WTC11 (cell line): Measurements from ENCODE around the gene KCNIP4. TPM values are rescaled to one million over a fixed set of nuclear protein-coding genes. Genes with fewer than 3 reads are reported as not detected.

ENCODE experiments used
- ATAC-seq: fragments of 200-7000 bp; cut with Tn5 transposase; 2 replicates; pipeline ENCODE4 v1.10.0; 2021; ENCODE audit warnings: mild to moderate bottlenecking, moderate library complexity
- CTCF ChIA-PET: fragments of 300-600 bp; sonication (Branson Sonifier 250); formaldehyde crosslinking; loops from one replicate; lab custom pipeline; 2021; ENCODE audit warnings: antibody characterized with exemption; lab: Charles Lee
- POLR2A ChIA-PET: fragments of 350-600 bp; sonication (Branson Sonifier 250); formaldehyde crosslinking; loops from one replicate; lab custom pipeline; 2021; ENCODE audit warnings: antibody characterized with exemption; lab: Charles Lee
- DNase-seq: peaks from one replicate; pipeline ENCODE4 v3.0.0; 2021; ENCODE audit warnings: low spot score
- H3K27ac Mint-ChIP-seq: 2 replicates; pipeline ENCODE4 v1.8.0; 2021; ENCODE audit warnings: mixed read lengths
- H3K27me3 Mint-ChIP-seq: 2 replicates; pipeline ENCODE4 v1.8.0; 2021; ENCODE audit warnings: low read depth, mild to moderate bottlenecking, moderate library complexity, mixed read lengths
- H3K36me3 Mint-ChIP-seq: 2 replicates; pipeline ENCODE4 v1.8.0; 2021; ENCODE audit warnings: mixed read lengths
- H3K4me1 Mint-ChIP-seq: 2 replicates; pipeline ENCODE4 v1.8.0; 2022; ENCODE audit warnings: mixed read lengths
- H3K4me3 Mint-ChIP-seq: 2 replicates; pipeline ENCODE4 v1.8.0; 2021; ENCODE audit warnings: mild to moderate bottlenecking, moderate library complexity, mixed read lengths
- H3K9me3 Mint-ChIP-seq: 2 replicates; pipeline ENCODE4 v1.8.0; 2021; ENCODE audit warnings: mixed read lengths
- ATF1 ChIP-seq: sonication (generic); formaldehyde crosslinking; IDR thresholded peaks from 2 replicates; pipeline ENCODE4 v1.8.1; 2023; ENCODE audit warnings: mild to moderate bottlenecking, moderate library complexity, missing genetic modification reagents
- CDX4 ChIP-seq: fragments of 250-450 bp; sonication (Bioruptor Pico); IDR thresholded peaks from 2 replicates; pipeline ENCODE4 v1.9.0; 2021; ENCODE audit warnings: moderate library complexity, mild to moderate bottlenecking, inconsistent platforms, borderline replicate concordance
- CREM ChIP-seq: sonication (generic); formaldehyde crosslinking; IDR thresholded peaks from 2 replicates; pipeline ENCODE4 v1.8.1; 2022; ENCODE audit warnings: mild to moderate bottlenecking, missing genetic modification reagents, moderate library complexity
- E2F1 ChIP-seq: sonication (generic); formaldehyde crosslinking; IDR thresholded peaks from 2 replicates; pipeline ENCODE4 v1.8.0; 2022; ENCODE audit warnings: mild to moderate bottlenecking, missing genetic modification reagents
- ESRRA ChIP-seq: sonication (generic); formaldehyde crosslinking; IDR thresholded peaks from 2 replicates; pipeline ENCODE4 v1.8.1; 2022; ENCODE audit warnings: mild to moderate bottlenecking, missing genetic modification reagents, borderline replicate concordance
- FOXJ3 ChIP-seq: sonication (generic); formaldehyde crosslinking; IDR thresholded peaks from 2 replicates; pipeline ENCODE4 v1.9.0; 2021; ENCODE audit warnings: missing genetic modification reagents, mild to moderate bottlenecking, borderline replicate concordance
- MLX ChIP-seq: sonication (generic); formaldehyde crosslinking; IDR thresholded peaks from 2 replicates; pipeline ENCODE4 v1.8.1; 2023; ENCODE audit warnings: mild to moderate bottlenecking, missing genetic modification reagents, moderate library complexity
- NFYB ChIP-seq: sonication (generic); formaldehyde crosslinking; conservative IDR thresholded peaks from 2 replicates; pipeline ENCODE4 v1.8.0; 2022; ENCODE audit warnings: low read depth, missing genetic modification reagents
- NR2C2 ChIP-seq: sonication (generic); formaldehyde crosslinking; IDR thresholded peaks from 2 replicates; pipeline ENCODE4 v1.8.0; 2022; ENCODE audit warnings: mild to moderate bottlenecking, missing genetic modification reagents
- PRDM15 ChIP-seq: sonication (generic); formaldehyde crosslinking; IDR thresholded peaks from 2 replicates; pipeline ENCODE4 v1.8.0; 2022; ENCODE audit warnings: missing genetic modification reagents
- PREB ChIP-seq: sonication (generic); formaldehyde crosslinking; IDR thresholded peaks from 2 replicates; pipeline ENCODE4 v1.8.1; 2022; ENCODE audit warnings: mild to moderate bottlenecking, missing genetic modification reagents, moderate library complexity, borderline replicate concordance
- SMAD3 ChIP-seq: sonication (generic); formaldehyde crosslinking; IDR thresholded peaks from 2 replicates; pipeline ENCODE4 v1.8.0; 2022; ENCODE audit warnings: missing genetic modification reagents, mild to moderate bottlenecking, borderline replicate concordance
- TEAD4 ChIP-seq: sonication (generic); formaldehyde crosslinking; IDR thresholded peaks from 2 replicates; pipeline ENCODE4 v1.8.0; 2022; ENCODE audit warnings: mild to moderate bottlenecking, missing genetic modification reagents
- ZBTB43 ChIP-seq: sonication (generic); formaldehyde crosslinking; IDR thresholded peaks from 2 replicates; pipeline ENCODE4 v1.8.1; 2023; ENCODE audit warnings: mild to moderate bottlenecking, missing genetic modification reagents
- ZNF138 ChIP-seq: sonication (generic); formaldehyde crosslinking; conservative IDR thresholded peaks from 2 replicates; pipeline ENCODE4 v1.8.1; 2022; ENCODE audit warnings: mild to moderate bottlenecking, moderate library complexity, missing genetic modification reagents
- ZNF232 ChIP-seq: sonication (generic); formaldehyde crosslinking; IDR thresholded peaks from 2 replicates; pipeline ENCODE4 v1.8.0; 2022; ENCODE audit warnings: mild to moderate bottlenecking, missing genetic modification reagents
- ZNF281 ChIP-seq: sonication (generic); formaldehyde crosslinking; IDR thresholded peaks from 2 replicates; pipeline ENCODE4 v1.8.0; 2023; ENCODE audit warnings: mild to moderate bottlenecking, missing genetic modification reagents
- ZNF416 ChIP-seq: fragments of 250-450 bp; sonication (Bioruptor Pico); IDR thresholded peaks from 2 replicates; pipeline ENCODE4 v1.9.0; 2021; ENCODE audit warnings: mild to moderate bottlenecking, inconsistent platforms
- total RNA-seq: library from RNA; stranded (reverse); gene quantifications from 3 replicates; pipeline ENCODE4 v1.2.3, GENCODE V29; 2021
- TF ChIP-seq, protein P1 (sequence below): sonication (generic); formaldehyde crosslinking; IDR thresholded peaks from 2 replicates; pipeline ENCODE4 v1.8.1; 2023; ENCODE audit warnings: mild to moderate bottlenecking, missing genetic modification reagents, moderate library complexity
- TF ChIP-seq, protein P2 (sequence below): sonication (generic); formaldehyde crosslinking; IDR thresholded peaks from 2 replicates; pipeline ENCODE4 v1.8.0; 2022; ENCODE audit warnings: mild to moderate bottlenecking, missing genetic modification reagents

Gene KCNIP4
- total RNA-seq, 1 experiment from 2014 or later = not detected

- Mint-ChIP-seq H3K27me3 (no peaks in the 10 kb centered on the region; the same call in 1 of the 2 replicates), H3K36me3 (no peaks in the 10 kb centered on the region), H3K4me3 (no peak overlapping the region), H3K4me1 (0 out of 2 replicates have a peak, but pooled peaks cover under 1% of the 10 kb centered on the region), H3K9me3 (no peaks in the 10 kb centered on the region), H3K27ac (no peak overlapping the region)
- no peak for ATAC-seq
- POLR2A ChIA-PET = no interaction called here
- no peak for DNase-seq
- TF ChIP-seq NFYB (no peak), MLX (no peak), ZBTB43 (CRISPR knock-in tag) (no peak), TEAD4 (CRISPR knock-in tag) (no peak), CDX4 (no peak), E2F1 (CRISPR knock-in tag) (no peak), ZNF416 (no peak), CREM (no peak), PREB (CRISPR knock-in tag) (no peak), FOXJ3 (CRISPR knock-in tag) (no peak), ZNF281 (no peak), NR2C2 (CRISPR knock-in tag) (no peak), ZNF138 (CRISPR knock-in tag) (no peak), ESRRA (no peak)
- TF ChIP-seq, protein P1, sequence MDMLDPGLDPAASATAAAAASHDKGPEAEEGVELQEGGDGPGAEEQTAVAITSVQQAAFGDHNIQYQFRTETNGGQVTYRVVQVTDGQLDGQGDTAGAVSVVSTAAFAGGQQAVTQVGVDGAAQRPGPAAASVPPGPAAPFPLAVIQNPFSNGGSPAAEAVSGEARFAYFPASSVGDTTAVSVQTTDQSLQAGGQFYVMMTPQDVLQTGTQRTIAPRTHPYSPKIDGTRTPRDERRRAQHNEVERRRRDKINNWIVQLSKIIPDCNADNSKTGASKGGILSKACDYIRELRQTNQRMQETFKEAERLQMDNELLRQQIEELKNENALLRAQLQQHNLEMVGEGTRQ (CRISPR knock-in tag) = no peak
- CTCF ChIA-PET = interaction anchor here (2.0 kb wide), 1 partner anchor 123 kb away, joined by 7 read pairs; no protein-coding TSS in a partner anchor
Observed at GRCh38 chr4:20895988-20896387, 1052.6 kb downstream of the KCNIP4 start.

DNA sequence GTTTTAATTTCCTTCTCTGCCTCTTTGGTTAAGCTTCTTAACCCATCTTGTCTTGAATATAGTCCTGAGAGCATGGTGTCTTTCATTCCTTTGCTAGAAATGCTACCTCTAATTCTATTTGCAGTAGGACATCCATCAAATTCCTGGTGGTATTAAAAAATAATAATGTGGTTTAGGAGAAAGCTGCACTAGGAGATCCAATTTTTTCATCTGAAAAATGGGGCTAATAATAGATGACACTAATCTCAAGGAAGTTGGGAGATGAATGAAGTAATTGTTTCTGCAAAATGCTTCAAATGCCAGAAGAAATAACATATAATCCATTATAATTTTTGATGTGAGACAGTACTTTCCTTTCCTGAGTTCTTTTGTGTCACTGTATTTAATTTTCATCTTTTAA, 1053.4 kb downstream of the KCNIP4 start:
- H3K36me3 Mint-ChIP-seq = no peaks in the 10 kb centered on the region
- DNase-seq = no peak
- no peak for ATAC-seq
- no peaks in the 10 kb centered on the region; the same call in 1 of the 2 replicates for H3K27me3 Mint-ChIP-seq
- no peak overlapping the region for H3K4me3 Mint-ChIP-seq
- ChIA-PET POLR2A (no interaction called here), CTCF (interaction anchor here (2.0 kb wide), 1 partner anchor 122 kb away, joined by 7 read pairs; no protein-coding TSS in a partner anchor)
- no peaks in the 10 kb centered on the region for H3K9me3 Mint-ChIP-seq
- H3K4me1 Mint-ChIP-seq = peaks cover 5% of the 10 kb centered on the region; the same call in 1 of the 2 replicates
- H3K27ac Mint-ChIP-seq = no peak overlapping the region
- TF ChIP-seq ZNF232 (CRISPR knock-in tag) = no peak
- TF ChIP-seq ZNF281 = no peak
- TF ChIP-seq ATF1 (CRISPR knock-in tag) = no peak
- no peak for TF ChIP-seq SMAD3 (CRISPR knock-in tag)
- TF ChIP-seq, protein P2, sequence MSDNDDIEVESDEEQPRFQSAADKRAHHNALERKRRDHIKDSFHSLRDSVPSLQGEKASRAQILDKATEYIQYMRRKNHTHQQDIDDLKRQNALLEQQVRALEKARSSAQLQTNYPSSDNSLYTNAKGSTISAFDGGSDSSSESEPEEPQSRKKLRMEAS = no peak
- no peak for TF ChIP-seq PRDM15 (CRISPR knock-in tag)
